Measurements from ENCODE around the gene PDLIM5.

The PDLIM5 gene

GRCh38 chr4:94668724-94669123 lies 217.0 kb downstream of the PDLIM5 start:
- Histone ChIP-seq H3K4me1 (ENCODE audit: insufficient read depth, low read length, poor library complexity, severe bottlenecking) (no peaks in the 10 kb centered on the region), H3K36me3 (ENCODE audit: insufficient read depth, low read length) (0 out of 2 replicates have a peak, but pooled peaks cover 5% of the 10 kb centered on the region), H4K20me1 (ENCODE audit: insufficient read depth, low read length, poor library complexity, severe bottlenecking) (no peaks in the 10 kb centered on the region), H3K27me3 (ENCODE audit: insufficient read depth, low read length, poor library complexity, severe bottlenecking) (no peaks in the 10 kb centered on the region), H3K4me2 (ENCODE audit: low read depth, low read length, poor library complexity, severe bottlenecking) (no peak overlapping the region), H2AFZ (ENCODE audit: low read length) (no peak overlapping the region), H3F3A (ENCODE audit: low read depth) (no peaks in the 10 kb centered on the region), H3K4me3 (ENCODE audit: low read length, poor library complexity, severe bottlenecking) (no peak overlapping the region), H3K9me3 (ENCODE audit: insufficient read depth, low read depth, low read length) (no peaks in the 10 kb centered on the region), H3K9me2 (replicated peaks; ENCODE audit: low read depth, low read length) (no peaks in the 10 kb centered on the region), H3K9ac (ENCODE audit: low read depth, low read length, poor library complexity, severe bottlenecking) (no peak overlapping the region), H3K79me2 (ENCODE audit: insufficient read depth, low read length) (no peaks in the 10 kb centered on the region)
- TF ChIP-seq EZH2phosphoT487 (IDR thresholded peaks at IDR 0.05; ENCODE audit: borderline replicate concordance) (no peak), CTCF (conservative IDR thresholded peaks at IDR 0.05; ENCODE audit: low read length) (no peak)

- Histone ChIP-seq H3K4me3 (ENCODE audit: low read length, poor library complexity, severe bottlenecking) (no peak overlapping the region), H3K9me2 (replicated peaks; ENCODE audit: low read depth, low read length) (no peaks in the 10 kb centered on the region), H3K79me2 (ENCODE audit: insufficient read depth, low read length) (no peaks in the 10 kb centered on the region), H4K20me1 (ENCODE audit: insufficient read depth, low read length, poor library complexity, severe bottlenecking) (no peaks in the 10 kb centered on the region), H3K27me3 (ENCODE audit: insufficient read depth, low read length, poor library complexity, severe bottlenecking) (no peaks in the 10 kb centered on the region), H3K4me2 (ENCODE audit: low read depth, low read length, poor library complexity, severe bottlenecking) (no peak overlapping the region), H3F3A (ENCODE audit: low read depth) (no peaks in the 10 kb centered on the region), H3K4me1 (ENCODE audit: insufficient read depth, low read length, poor library complexity, severe bottlenecking) (no peaks in the 10 kb centered on the region), H2AFZ (ENCODE audit: low read length) (no peak overlapping the region), H3K9ac (ENCODE audit: low read depth, low read length, poor library complexity, severe bottlenecking) (no peak overlapping the region), H3K36me3 (ENCODE audit: insufficient read depth, low read length) (0 out of 2 replicates have a peak, but pooled peaks cover 5% of the 10 kb centered on the region), H3K9me3 (ENCODE audit: insufficient read depth, low read depth, low read length) (no peaks in the 10 kb centered on the region)
- TF ChIP-seq EZH2phosphoT487 (IDR thresholded peaks at IDR 0.05; ENCODE audit: borderline replicate concordance) (no peak), CTCF (conservative IDR thresholded peaks at IDR 0.05; ENCODE audit: low read length) (no peak)
These were observed 218.2 kb downstream of the PDLIM5 start for GRCh38 chr4:94669672-94670664.

GRCh38 chr4:94671113-94671512 lies 219.4 kb downstream of the PDLIM5 start:
- Histone ChIP-seq H3F3A (ENCODE audit: low read depth) (no peaks in the 10 kb centered on the region), H3K4me2 (ENCODE audit: low read depth, low read length, poor library complexity, severe bottlenecking) (no peak overlapping the region), H3K9me2 (replicated peaks; ENCODE audit: low read depth, low read length) (no peaks in the 10 kb centered on the region), H3K36me3 (ENCODE audit: insufficient read depth, low read length) (0 out of 2 replicates have a peak, but pooled peaks cover 5% of the 10 kb centered on the region), H3K4me1 (ENCODE audit: insufficient read depth, low read length, poor library complexity, severe bottlenecking) (no peaks in the 10 kb centered on the region), H2AFZ (ENCODE audit: low read length) (no peak overlapping the region), H4K20me1 (ENCODE audit: insufficient read depth, low read length, poor library complexity, severe bottlenecking) (no peaks in the 10 kb centered on the region), H3K9me3 (ENCODE audit: insufficient read depth, low read depth, low read length) (no peaks in the 10 kb centered on the region), H3K9ac (ENCODE audit: low read depth, low read length, poor library complexity, severe bottlenecking) (no peak overlapping the region), H3K79me2 (ENCODE audit: insufficient read depth, low read length) (no peaks in the 10 kb centered on the region), H3K27me3 (ENCODE audit: insufficient read depth, low read length, poor library complexity, severe bottlenecking) (no peaks in the 10 kb centered on the region), H3K4me3 (ENCODE audit: low read length, poor library complexity, severe bottlenecking) (no peak overlapping the region)
- no peak for TF ChIP-seq EZH2phosphoT487 (IDR thresholded peaks at IDR 0.05; ENCODE audit: borderline replicate concordance)
- no peak for TF ChIP-seq CTCF (conservative IDR thresholded peaks at IDR 0.05; ENCODE audit: low read length)
